HEK293 (cell line): ENCODE data around the gene GTF3C1.

Source experiments
- CTCF ChIP-seq: fragments of 450-650 bp; formaldehyde crosslinking; IDR thresholded peaks from 2 replicates; pipeline ENCODE4 v1.5.1; 2016; ENCODE audit warnings: missing biosample characterization, missing genetic modification characterization
- ZBTB8A ChIP-seq: fragments of 450-650 bp; formaldehyde crosslinking; IDR thresholded peaks from 2 replicates; pipeline ENCODE4 v1.5.1; 2016; ENCODE audit warnings: missing biosample characterization, missing genetic modification characterization
- ZNF561 ChIP-seq: fragments of 450-650 bp; IDR thresholded peaks from 2 replicates; pipeline ENCODE4 v1.5.1; 2018; ENCODE audit warnings: missing biosample characterization, missing genetic modification characterization, borderline replicate concordance
- ZNF639 ChIP-seq: fragments of 450-650 bp; formaldehyde crosslinking; IDR thresholded peaks from 2 replicates; pipeline ENCODE4 v1.5.1; 2016; ENCODE audit warnings: missing biosample characterization, missing genetic modification characterization
- ZNF830 ChIP-seq: fragments of 450-650 bp; IDR thresholded peaks from 2 replicates; pipeline ENCODE4 v1.5.0; 2018; ENCODE audit warnings: missing biosample characterization, missing genetic modification characterization, low read depth, mild to moderate bottlenecking, moderate library complexity

GRCh38 chr16:27571433-27572326, 22.0 kb upstream of the GTF3C1 start:
- TF ChIP-seq ZNF639 (tag by site-specific recombination) (no peak), ZBTB8A (tag by site-specific recombination) (no peak), CTCF (tag by site-specific recombination) (no peak), ZNF561 (tag by site-specific recombination) (no peak), ZNF830 (tag by site-specific recombination) (no peak)
